ENCODE measurements around the gene DHRS4L2.
"Not testable (repeated sequence)": the region's sequence is repeated elsewhere in the genome, so short reads cannot be mapped to it uniquely, and the experiment has no call there.

Gene DHRS4L2

DNA sequence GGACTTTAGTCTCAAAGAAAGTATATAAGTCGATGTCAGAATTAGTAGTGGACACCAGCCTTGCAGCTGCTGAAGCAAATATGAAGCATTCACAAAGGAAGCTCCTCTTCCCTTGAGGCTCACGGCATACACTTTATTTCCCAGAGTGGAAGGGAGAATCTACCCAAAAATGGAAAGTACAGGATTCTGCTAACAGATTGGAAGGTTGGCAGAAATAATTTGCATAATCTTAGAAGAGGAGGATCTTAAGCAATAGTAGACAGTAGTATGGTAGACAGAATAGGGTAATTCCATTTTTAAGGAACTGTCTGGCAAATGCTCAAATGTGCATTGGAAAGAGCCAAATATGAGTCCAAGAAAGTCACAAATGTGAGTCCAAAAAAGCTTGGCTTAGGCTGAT lies 32.9 kb upstream of the DHRS4L2 start:
- H3K4me1 Mint-ChIP-seq: peaks cover 21% of the 10 kb centered on the region
- not testable (repeated sequence) for H3K36me3 Mint-ChIP-seq; DNase-seq (ENCODE audit: low spot score in 2 of 2); H3K27me3 Mint-ChIP-seq; H3K9me3 Mint-ChIP-seq; H3K27ac Mint-ChIP-seq; H3K4me3 Mint-ChIP-seq; ATAC-seq (ENCODE audit: low read depth)

- ATAC-seq (ENCODE audit: low read depth); H3K36me3 Mint-ChIP-seq; DNase-seq (ENCODE audit: low spot score in 2 of 2); H3K27ac Mint-ChIP-seq; H3K4me3 Mint-ChIP-seq; H3K9me3 Mint-ChIP-seq; H3K4me1 Mint-ChIP-seq; H3K27me3 Mint-ChIP-seq: not testable (repeated sequence)
Observed at GRCh38 chr14:23957913-23958569, 30.7 kb upstream of the DHRS4L2 start.

- not testable (repeated sequence) for ATAC-seq (ENCODE audit: low read depth); H3K27ac Mint-ChIP-seq
Observed at GRCh38 chr14:23960899-23961298, 27.8 kb upstream of the DHRS4L2 start.

GRCh38 chr14:23961704-23962103 lies 27.0 kb upstream of the DHRS4L2 start:
- not testable (repeated sequence) for H3K27me3 Mint-ChIP-seq; H3K4me3 Mint-ChIP-seq; H3K36me3 Mint-ChIP-seq; ATAC-seq (ENCODE audit: low read depth); H3K9me3 Mint-ChIP-seq; DNase-seq (ENCODE audit: low spot score in 2 of 2); H3K4me1 Mint-ChIP-seq; H3K27ac Mint-ChIP-seq

More at GRCh38 chr14:23960899-23961298, 27.8 kb upstream of the DHRS4L2 start:
- H3K27me3 Mint-ChIP-seq; H3K4me1 Mint-ChIP-seq; H3K4me3 Mint-ChIP-seq; H3K9me3 Mint-ChIP-seq; H3K36me3 Mint-ChIP-seq; DNase-seq (ENCODE audit: low spot score in 2 of 2): not testable (repeated sequence)

GRCh38 chr14:23969130-23969480 lies 19.6 kb upstream of the DHRS4L2 start:
- not testable (repeated sequence) for H3K9me3 Mint-ChIP-seq; H3K4me3 Mint-ChIP-seq; DNase-seq (ENCODE audit: low spot score in 2 of 2); H3K4me1 Mint-ChIP-seq; H3K27ac Mint-ChIP-seq; H3K36me3 Mint-ChIP-seq; ATAC-seq (ENCODE audit: low read depth); H3K27me3 Mint-ChIP-seq

DNA sequence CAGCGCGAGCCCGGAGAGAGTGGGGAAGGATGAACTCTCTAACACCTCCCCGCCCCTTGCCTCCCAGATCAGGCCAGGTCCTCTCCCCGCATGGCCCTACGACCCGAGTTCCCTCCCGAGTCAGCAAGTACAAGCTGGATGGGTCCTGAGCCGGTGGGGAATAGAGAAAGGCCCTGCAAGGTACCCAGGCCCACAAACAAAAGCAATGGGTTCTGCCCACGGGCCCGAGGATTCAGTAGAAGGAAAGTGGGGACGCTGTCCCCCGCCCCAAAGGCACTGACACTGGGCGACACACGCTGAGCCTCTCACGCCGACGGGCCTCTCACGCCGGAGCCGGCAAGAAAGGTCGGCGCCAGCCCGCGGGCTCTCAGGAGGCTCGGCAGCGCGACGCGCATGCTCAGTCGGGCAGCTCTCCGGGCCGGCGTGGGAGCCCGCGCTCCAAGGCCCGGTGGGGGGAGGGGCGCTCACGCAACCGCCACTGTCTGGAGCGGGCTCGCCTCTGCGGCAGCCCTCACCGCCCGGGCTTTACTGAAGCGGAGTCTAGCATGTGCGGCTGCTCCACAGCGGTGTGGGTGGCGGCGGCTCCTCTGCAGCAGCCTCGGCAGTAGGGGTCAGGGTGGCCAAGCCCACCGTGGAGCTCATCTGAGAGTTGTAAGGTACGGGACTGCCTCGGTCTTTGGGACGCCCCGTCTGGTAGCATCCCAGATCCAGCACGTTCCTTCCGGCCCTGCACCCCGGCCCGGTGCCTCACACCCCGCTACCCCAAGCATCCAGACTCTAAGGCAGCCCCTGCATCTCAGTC lies 19.0 kb upstream of the DHRS4L2 start:
- ATAC-seq (ENCODE audit: low read depth): peak; percentile 75
- H3K27me3 Mint-ChIP-seq, H3K27ac Mint-ChIP-seq, H3K9me3 Mint-ChIP-seq, H3K36me3 Mint-ChIP-seq: not testable (repeated sequence)
- peaks cover 10% of the 10 kb centered on the region for H3K4me1 Mint-ChIP-seq
- H3K4me3 Mint-ChIP-seq: peak overlapping the region; percentile 14
- peak; percentile 23 to 42 for DNase-seq (ENCODE audit: low spot score in 2 of 2)

DNA sequence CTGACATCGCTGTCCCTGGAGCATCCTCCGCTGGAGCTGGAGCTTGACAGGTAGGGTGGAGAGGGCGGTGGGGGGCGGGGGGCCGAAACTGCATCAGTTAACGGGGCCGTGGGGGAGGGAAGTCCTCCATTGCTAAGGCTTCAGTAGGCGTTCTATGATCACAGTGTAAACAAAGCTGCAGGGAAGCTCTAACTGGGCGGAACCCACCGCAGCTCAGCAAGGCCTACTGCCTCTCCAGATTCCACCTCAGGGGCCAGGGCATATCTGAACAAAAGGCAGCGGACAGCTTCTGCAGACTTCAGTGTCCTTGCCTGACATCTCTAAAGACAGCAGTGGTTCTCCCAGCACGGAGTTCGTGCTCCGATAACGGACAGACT lies 18.5 kb upstream of the DHRS4L2 start:
- H3K36me3 Mint-ChIP-seq; H3K4me3 Mint-ChIP-seq; DNase-seq (ENCODE audit: low spot score in 2 of 2); H3K27me3 Mint-ChIP-seq; H3K27ac Mint-ChIP-seq; H3K9me3 Mint-ChIP-seq: not testable (repeated sequence)
- peaks cover 14% of the 10 kb centered on the region for H3K4me1 Mint-ChIP-seq
- peak; percentile 25 for ATAC-seq (ENCODE audit: low read depth)

- DNase-seq (ENCODE audit: low spot score in 2 of 2); H3K36me3 Mint-ChIP-seq; H3K9me3 Mint-ChIP-seq; H3K27me3 Mint-ChIP-seq; ATAC-seq (ENCODE audit: low read depth); H3K4me3 Mint-ChIP-seq; H3K27ac Mint-ChIP-seq: not testable (repeated sequence)
- H3K4me1 Mint-ChIP-seq: peaks cover 10% of the 10 kb centered on the region
Observed at GRCh38 chr14:23973178-23973577, 15.6 kb upstream of the DHRS4L2 start.

DNA sequence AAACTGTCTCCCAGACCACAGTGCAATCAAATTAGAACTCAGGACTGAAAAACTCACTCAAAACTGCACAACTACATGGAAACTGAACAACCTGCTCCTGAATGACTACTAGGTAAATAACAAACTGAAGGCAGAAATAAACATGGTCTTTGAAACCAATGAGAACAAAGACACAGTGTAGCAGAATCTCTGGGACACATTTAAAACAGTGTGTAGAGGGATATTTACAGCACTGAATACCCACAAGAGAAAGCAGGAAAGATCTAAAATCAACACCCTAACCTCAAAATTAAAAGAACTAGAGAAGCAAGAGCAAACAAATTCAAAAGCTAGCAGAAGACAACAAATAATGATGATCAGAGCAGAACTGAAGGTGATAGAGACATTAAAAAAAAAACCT lies 14.7 kb upstream of the DHRS4L2 start:
- not testable (repeated sequence) for H3K4me3 Mint-ChIP-seq; H3K36me3 Mint-ChIP-seq; ATAC-seq (ENCODE audit: low read depth); H3K27me3 Mint-ChIP-seq; H3K27ac Mint-ChIP-seq; H3K9me3 Mint-ChIP-seq; DNase-seq (ENCODE audit: low spot score in 2 of 2)
- H3K4me1 Mint-ChIP-seq: peaks cover 10% of the 10 kb centered on the region

DNA sequence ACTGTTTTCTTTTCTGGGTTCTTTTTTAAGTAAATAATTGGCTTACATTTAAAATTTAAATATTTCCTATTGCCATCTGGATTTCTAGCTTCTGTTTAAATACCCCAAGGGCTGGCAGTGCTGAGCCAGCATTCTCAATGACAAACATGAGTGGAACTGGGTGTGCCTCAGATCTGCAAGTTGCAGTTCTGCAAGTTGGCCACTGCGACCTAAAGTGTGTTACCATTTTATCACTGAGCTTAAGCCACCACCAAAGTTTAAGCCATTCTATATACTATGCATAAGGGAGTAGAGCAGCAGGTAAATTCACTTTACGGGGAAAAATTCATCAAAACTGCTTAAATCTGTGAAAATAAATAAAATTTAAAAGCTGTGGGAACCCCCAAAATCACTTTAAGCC lies 11.5 kb upstream of the DHRS4L2 start:
- not testable (repeated sequence) for H3K4me3 Mint-ChIP-seq, H3K27ac Mint-ChIP-seq, H3K36me3 Mint-ChIP-seq, H3K27me3 Mint-ChIP-seq, H3K9me3 Mint-ChIP-seq
- H3K4me1 Mint-ChIP-seq: peaks cover 16% of the 10 kb centered on the region
- DNase-seq (ENCODE audit: low spot score in 2 of 2) (peak in 1 of 2 donors; percentile 14), ATAC-seq (ENCODE audit: low read depth) (peak; percentile 93)

DNA sequence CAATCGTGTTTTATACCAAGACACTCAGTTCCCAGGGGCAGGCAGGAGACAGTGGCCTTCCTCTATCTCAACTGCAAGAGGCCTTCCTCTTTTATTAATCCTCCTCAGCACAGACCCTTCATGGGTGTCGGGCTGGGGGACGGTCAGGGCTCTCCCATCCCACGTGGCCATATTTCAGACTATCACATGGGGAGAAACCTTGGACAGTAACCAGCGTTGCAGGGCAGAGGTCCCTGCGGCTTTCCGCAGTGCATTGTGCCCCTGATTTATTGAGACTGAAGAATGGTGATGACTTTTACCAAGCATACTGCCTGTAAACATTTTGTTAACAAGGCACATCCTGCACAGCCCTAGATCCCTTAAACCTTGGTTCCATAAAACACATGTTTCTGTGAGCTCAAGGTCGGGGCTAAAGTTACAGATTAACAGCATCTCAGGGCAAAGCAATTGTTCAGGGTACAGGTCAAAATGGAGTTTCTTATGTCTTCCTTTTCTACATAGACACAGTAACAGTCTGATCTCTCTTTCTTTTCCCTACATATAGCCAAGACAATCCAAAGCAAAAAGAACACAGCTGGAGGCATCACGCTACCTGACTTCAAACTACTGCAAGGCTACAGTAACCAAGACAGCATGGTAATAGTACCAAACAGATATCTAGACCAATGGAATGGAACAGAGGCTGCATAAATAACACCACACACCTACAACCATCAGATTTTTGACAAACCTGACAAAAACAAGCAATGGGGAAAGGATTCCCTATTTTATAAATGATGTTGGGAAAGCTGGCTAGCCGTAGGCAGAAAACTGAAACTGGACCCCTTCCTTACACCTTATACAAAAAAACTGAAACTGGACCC lies 6.5 kb upstream of the DHRS4L2 start:
- not testable (repeated sequence) for H3K27me3 Mint-ChIP-seq; H3K27ac Mint-ChIP-seq; H3K4me3 Mint-ChIP-seq; H3K36me3 Mint-ChIP-seq; H3K4me1 Mint-ChIP-seq; H3K9me3 Mint-ChIP-seq; DNase-seq (ENCODE audit: low spot score in 2 of 2); ATAC-seq (ENCODE audit: low read depth)

DNA sequence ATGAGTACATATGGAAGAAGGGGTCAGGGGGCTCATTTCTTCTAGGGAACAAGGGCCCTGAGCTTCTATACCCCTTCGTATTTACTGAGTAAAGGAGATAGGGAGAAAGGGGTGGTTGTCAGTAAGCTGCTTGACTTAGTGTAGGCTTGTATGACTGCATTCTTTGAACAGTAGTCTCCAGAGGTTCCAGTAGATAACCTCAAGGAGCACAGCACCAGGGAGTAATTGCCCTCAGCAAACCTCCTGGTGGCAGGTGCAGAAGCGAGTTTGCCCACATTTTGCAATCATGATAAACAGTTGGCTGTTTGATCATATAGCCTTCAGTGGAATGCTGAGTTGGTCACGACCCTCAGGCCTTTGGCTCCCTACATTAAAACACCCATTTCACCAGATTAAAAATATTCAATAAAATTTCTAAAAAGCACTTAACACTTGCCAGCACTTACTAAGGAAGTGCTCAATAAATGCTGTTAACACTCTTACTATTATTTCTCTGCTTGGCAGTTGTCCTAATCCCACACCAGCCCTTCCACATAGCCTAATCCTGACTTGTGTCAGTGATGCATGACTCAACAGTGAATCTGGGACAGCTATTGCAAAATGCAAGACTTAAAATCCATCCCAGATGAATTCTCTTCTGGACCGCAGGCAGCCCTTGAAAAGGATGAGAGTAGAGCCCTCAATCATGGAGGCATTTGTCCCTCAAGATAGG lies 3.7 kb upstream of the DHRS4L2 start:
- Mint-ChIP-seq H3K4me1 (peaks cover 24% of the 10 kb centered on the region), H3K27me3 (no peaks in the 10 kb centered on the region), H3K4me3 (no peak overlapping the region), H3K27ac (no peak overlapping the region), H3K9me3 (no peaks in the 10 kb centered on the region), H3K36me3 (peaks cover 7% of the 10 kb centered on the region)
- DNase-seq (ENCODE audit: low spot score in 2 of 2) (no peak), ATAC-seq (ENCODE audit: low read depth) (no peak)

DNA sequence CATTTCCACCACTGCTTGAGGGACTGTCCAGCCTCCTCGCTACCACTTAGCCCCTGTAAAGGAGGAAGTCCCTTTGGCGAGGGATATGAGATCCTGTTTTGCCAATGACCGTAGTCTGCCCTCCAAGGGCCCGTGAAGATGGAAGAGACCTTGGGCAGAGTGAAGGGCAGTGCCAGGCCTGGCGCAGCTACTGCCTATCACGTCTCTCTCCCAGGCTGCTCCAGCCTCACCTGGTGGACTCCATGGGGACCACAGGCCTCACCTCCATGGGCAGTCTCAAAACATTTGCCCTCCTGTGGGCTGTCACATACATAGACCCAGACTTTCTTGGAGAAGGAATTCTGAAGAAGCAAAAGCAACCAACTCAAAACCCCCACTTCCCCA lies 514 bp upstream of the DHRS4L2 start:
- not testable (repeated sequence) for DNase-seq (ENCODE audit: low spot score in 2 of 2); H3K9me3 Mint-ChIP-seq; H3K27me3 Mint-ChIP-seq; H3K36me3 Mint-ChIP-seq
- peak overlapping the region; percentile 85 for H3K4me3 Mint-ChIP-seq
- peaks cover 19% of the 10 kb centered on the region for H3K4me1 Mint-ChIP-seq
- peak; percentile 9 for ATAC-seq (ENCODE audit: low read depth)
- peak overlapping the region; percentile 38 for H3K27ac Mint-ChIP-seq
